ENCODE measurements around the gene GLOD4. TPM values are rescaled to one million over a fixed set of nuclear protein-coding genes. Genes with fewer than 3 reads are reported as not detected.

Gene GLOD4
- total and polyA plus RNA-seq, 12 donors, result 29.8 to 107 (median 74.3) TPM

DNA sequence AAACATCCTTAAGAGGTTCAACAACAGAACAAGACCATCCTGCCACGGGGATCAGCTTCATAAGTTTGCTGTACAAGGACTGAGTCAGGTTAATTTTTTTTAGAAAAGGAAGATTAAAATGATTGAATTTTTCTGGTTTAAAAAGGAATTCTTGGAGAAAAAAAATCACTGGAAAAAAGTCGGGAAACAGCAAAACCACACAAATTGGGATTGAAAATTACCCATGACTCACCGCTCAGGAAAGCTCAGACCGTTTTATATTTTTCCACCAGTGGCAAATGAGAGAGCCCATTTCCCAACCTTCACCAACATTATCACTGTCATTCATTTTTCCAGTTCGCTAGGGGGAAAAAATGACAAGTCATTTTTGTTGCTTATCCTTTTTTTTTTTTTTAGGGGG, 46.7 kb upstream of the GLOD4 start:
- H3K27me3 ChIP-seq, result no peaks in the 10 kb centered on the region
- H3K27ac ChIP-seq, result no peak overlapping the region
- no peak overlapping the region for H3K4me3 ChIP-seq
- DNase-seq, result no peak
- intact Hi-C loops (cut with DNase I), result no loop called here
- H3K36me3 ChIP-seq (replicated peaks in 1 of 2), result no peaks in the 10 kb centered on the region
- WGBS, 4 donors, result 84 to 92% (median 90%) methylated on average over 5 of the region's 5 CpGs
- TF ChIP-seq, protein P1, sequence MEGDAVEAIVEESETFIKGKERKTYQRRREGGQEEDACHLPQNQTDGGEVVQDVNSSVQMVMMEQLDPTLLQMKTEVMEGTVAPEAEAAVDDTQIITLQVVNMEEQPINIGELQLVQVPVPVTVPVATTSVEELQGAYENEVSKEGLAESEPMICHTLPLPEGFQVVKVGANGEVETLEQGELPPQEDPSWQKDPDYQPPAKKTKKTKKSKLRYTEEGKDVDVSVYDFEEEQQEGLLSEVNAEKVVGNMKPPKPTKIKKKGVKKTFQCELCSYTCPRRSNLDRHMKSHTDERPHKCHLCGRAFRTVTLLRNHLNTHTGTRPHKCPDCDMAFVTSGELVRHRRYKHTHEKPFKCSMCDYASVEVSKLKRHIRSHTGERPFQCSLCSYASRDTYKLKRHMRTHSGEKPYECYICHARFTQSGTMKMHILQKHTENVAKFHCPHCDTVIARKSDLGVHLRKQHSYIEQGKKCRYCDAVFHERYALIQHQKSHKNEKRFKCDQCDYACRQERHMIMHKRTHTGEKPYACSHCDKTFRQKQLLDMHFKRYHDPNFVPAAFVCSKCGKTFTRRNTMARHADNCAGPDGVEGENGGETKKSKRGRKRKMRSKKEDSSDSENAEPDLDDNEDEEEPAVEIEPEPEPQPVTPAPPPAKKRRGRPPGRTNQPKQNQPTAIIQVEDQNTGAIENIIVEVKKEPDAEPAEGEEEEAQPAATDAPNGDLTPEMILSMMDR (IDR thresholded peaks at IDR 0.05), result no peak
- no peak for TF ChIP-seq POLR2A (IDR thresholded peaks at IDR 0.05)
- no peaks in the 10 kb centered on the region for H3K9me3 ChIP-seq (replicated peaks in 1 of 3)
- no peaks in the 10 kb centered on the region for H3K4me1 ChIP-seq (replicated peaks in 1 of 2)

DNA sequence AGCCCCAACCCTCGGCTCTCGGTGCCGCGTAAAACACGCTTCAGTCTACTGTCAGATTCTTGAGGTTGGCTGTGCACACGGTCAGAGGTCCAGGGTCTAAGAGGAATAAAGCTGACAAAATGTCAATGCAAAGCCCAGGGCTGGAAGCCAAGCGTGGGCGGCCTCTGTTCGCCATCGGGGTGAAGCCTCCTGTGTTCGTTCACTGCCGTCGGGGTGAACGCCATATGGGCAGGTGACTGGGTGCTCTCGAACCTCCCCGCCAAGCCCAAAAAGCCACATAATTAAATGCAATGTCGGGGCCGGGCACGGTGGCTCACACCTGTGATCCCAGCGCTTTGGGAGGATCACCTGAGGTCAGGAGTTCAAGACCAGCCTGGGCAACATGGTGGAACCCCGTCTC, 44.7 kb upstream of the GLOD4 start:
- no peaks in the 10 kb centered on the region for H3K36me3 ChIP-seq (replicated peaks in 1 of 2)
- DNase-seq, result no peak
- H3K4me1 ChIP-seq (replicated peaks in 1 of 2), result no peaks in the 10 kb centered on the region
- intact Hi-C loops (cut with DNase I), result no loop called here
- TF ChIP-seq, protein P1 (IDR thresholded peaks at IDR 0.05), result no peak
- TF ChIP-seq POLR2A (IDR thresholded peaks at IDR 0.05), result no peak
- H3K27me3 ChIP-seq, result no peaks in the 10 kb centered on the region
- no peaks in the 10 kb centered on the region for H3K9me3 ChIP-seq (replicated peaks in 1 of 3)
- H3K4me3 ChIP-seq, result no peak overlapping the region
- no peak overlapping the region for H3K27ac ChIP-seq
- 91 to 95% (median 94%) methylated on average over 16 to 21 of the region's 21 CpGs for WGBS, 4 donors

DNA sequence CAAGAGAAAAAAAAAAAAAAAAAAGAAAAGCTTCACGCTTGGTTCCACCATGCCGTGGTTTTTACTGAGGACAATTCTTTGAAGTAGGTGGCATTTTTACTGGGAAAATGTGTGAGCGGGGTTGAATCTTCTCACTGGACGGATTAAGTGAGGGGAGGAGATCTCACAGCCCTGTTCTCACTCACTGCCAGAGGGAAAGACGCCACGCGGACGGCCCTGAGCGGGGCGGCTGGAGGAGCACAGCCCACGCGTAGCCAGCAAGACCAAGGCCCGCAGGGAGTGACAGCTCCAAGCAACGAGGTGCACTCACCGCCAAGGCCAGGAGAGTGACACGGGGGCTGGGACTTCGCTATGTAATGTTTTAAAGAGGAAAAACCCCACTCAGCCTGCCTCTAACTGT, 43.1 kb upstream of the GLOD4 start:
- H3K27ac ChIP-seq, result no peak overlapping the region
- intact Hi-C loops (cut with DNase I), result no loop called here
- H3K4me3 ChIP-seq, result no peak overlapping the region
- no peaks in the 10 kb centered on the region for H3K27me3 ChIP-seq
- WGBS, 4 donors, result 71 to 79% (median 77%) methylated on average over 16 to 17 of the region's 17 CpGs
- DNase-seq, result no peak
- TF ChIP-seq POLR2A (IDR thresholded peaks at IDR 0.05), result no peak
- TF ChIP-seq, protein P1 (IDR thresholded peaks at IDR 0.05), result no peak
- no peaks in the 10 kb centered on the region for H3K36me3 ChIP-seq (replicated peaks in 1 of 2)
- no peaks in the 10 kb centered on the region for H3K9me3 ChIP-seq (replicated peaks in 1 of 3)
- H3K4me1 ChIP-seq (replicated peaks in 1 of 2), result no peaks in the 10 kb centered on the region

DNA sequence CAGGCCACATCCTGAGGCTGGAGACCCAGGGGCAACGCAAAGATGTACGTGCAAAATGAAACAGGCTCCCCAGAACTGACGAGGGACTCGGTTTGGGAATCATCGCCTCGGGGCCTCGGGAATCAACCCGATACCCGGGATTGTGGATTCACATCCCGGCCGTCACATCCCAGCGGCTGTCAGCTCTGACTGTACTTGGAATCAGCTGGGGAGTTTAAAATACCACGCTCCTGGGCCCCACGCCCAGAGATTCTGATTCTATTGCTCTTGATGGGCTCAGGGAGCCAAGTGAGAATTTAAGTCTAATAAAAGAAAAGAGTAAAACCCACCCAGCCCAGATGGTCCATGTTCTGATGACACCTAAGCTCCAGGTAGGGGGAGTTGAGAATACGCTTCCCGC, 42.3 kb upstream of the GLOD4 start:
- TF ChIP-seq POLR2A (IDR thresholded peaks at IDR 0.05), result no peak
- TF ChIP-seq, protein P1 (IDR thresholded peaks at IDR 0.05), result no peak
- no peaks in the 10 kb centered on the region for H3K9me3 ChIP-seq (replicated peaks in 1 of 3)
- H3K27me3 ChIP-seq, result no peaks in the 10 kb centered on the region
- no peak overlapping the region for H3K4me3 ChIP-seq
- intact Hi-C loops (cut with DNase I), result no loop called here
- no peak for DNase-seq
- WGBS, 4 donors, result 88 to 96% (median 93%) methylated on average over 16 of the region's 16 CpGs
- H3K4me1 ChIP-seq (replicated peaks in 1 of 2), result no peaks in the 10 kb centered on the region
- no peaks in the 10 kb centered on the region for H3K36me3 ChIP-seq (replicated peaks in 1 of 2)
- H3K27ac ChIP-seq, result no peak overlapping the region
